ENCODE measurements around the gene TRRAP.
"Not testable (repeated sequence)": the region's sequence is repeated elsewhere in the genome, so short reads cannot be mapped to it uniquely, and the experiment has no call there.

TRRAP gene

GRCh38 chr7:98866765-98867164 is 11.6 kb upstream of the TRRAP start:
- no peak for DNase-seq

GRCh38 chr7:98868450-98868849 is 9.9 kb upstream of the TRRAP start:
- no peak for DNase-seq

GRCh38 chr7:98869027-98869596 is 9.2 kb upstream of the TRRAP start:
- DNase-seq: no peak

GRCh38 chr7:98869597-98870120 is 8.7 kb upstream of the TRRAP start, which contains the start of gene TMEM130:
TMEM130 (minus strand) TSS chr7:98870014; CDS start chr7:98869861, 153 bp downstream.
- no peak for DNase-seq

GRCh38 chr7:98870121-98870651 is 8.1 kb upstream of the TRRAP start:
- DNase-seq: peak; percentile 65

- DNase-seq: no peak
Measured at GRCh38 chr7:98870807-98871491, 7.4 kb upstream of the TRRAP start.

- DNase-seq: no peak
Measured at GRCh38 chr7:98872328-98872924, 5.9 kb upstream of the TRRAP start.

GRCh38 chr7:98873610-98874009 is 4.7 kb upstream of the TRRAP start:
- DNase-seq: not testable (repeated sequence)

- DNase-seq: no peak
Measured at GRCh38 chr7:98874942-98875341, 3.4 kb upstream of the TRRAP start.

GRCh38 chr7:98875501-98875900 is 2.8 kb upstream of the TRRAP start:
- DNase-seq: no peak

GRCh38 chr7:98877146-98877545 is 1.2 kb upstream of the TRRAP start:
- DNase-seq: no peak

- no peak for DNase-seq
Measured at GRCh38 chr7:98877692-98878364, 504 bp upstream of the TRRAP start.

- DNase-seq: peak; percentile 72
Measured at GRCh38 chr7:98879198-98879978, 1.1 kb downstream of the TRRAP start.

GRCh38 chr7:98879979-98880315 is 1.6 kb downstream of the TRRAP start:
- no peak for DNase-seq

GRCh38 chr7:98880485-98880884 is 2.2 kb downstream of the TRRAP start:
- no peak for DNase-seq

GRCh38 chr7:98881561-98882315 is 3.4 kb downstream of the TRRAP start:
- DNase-seq: no peak

- DNase-seq: no peak
Measured at GRCh38 chr7:98884416-98884815, 6.1 kb downstream of the TRRAP start.

- no peak for DNase-seq
Measured at GRCh38 chr7:98887038-98887437, 8.7 kb downstream of the TRRAP start.

GRCh38 chr7:98892609-98893008 is 14.3 kb downstream of the TRRAP start:
- no peak for DNase-seq

GRCh38 chr7:98899816-98900215 is 21.5 kb downstream of the TRRAP start:
- no peak for DNase-seq

- no peak for DNase-seq
Measured at GRCh38 chr7:98900815-98901214, 22.5 kb downstream of the TRRAP start.

GRCh38 chr7:98902523-98902922 is 24.2 kb downstream of the TRRAP start:
- no peak for DNase-seq
